NB4 (cell line): Measurements from ENCODE around the gene FAIM2.

Experiments
- CTCF ChIP-seq: IDR thresholded peaks from one replicate; pipeline ENCODE4 v1.5.1; 2012; ENCODE audit warnings: low read depth, low read length
- MAX ChIP-seq: IDR thresholded peaks from 2 replicates; pipeline ENCODE4 v1.6.1; 2011; ENCODE audit warnings: low read depth, low read length
- POLR2A ChIP-seq: IDR thresholded peaks from 2 replicates; pipeline ENCODE4 v1.6.1; 2011; ENCODE audit warnings: mild to moderate bottlenecking; ENCODE audit not compliant: insufficient read length; ENCODE audit errors: extremely low read depth

GRCh38 chr12:49932023-49932422 is 28.3 kb upstream of the FAIM2 start:
- TF ChIP-seq CTCF (no peak), MAX (no peak), POLR2A (no peak)
